GM12878 (cell line): ENCODE measurements around the gene SLC4A2. TPM values are rescaled to one million over a fixed set of nuclear protein-coding genes. Genes with fewer than 3 reads are reported as not detected.

Experiments used
- ATAC-seq: fragments of 200-7000 bp; cut with Tn5 transposase; 3 replicates; pipeline ENCODE4 v1.9.1; 2020; ENCODE audit warnings: mild to moderate bottlenecking, moderate library complexity
- BruUV-seq: library from RNA; stranded (reverse); fragments of 400-500 nt; replicated peaks from 2 replicates; lab custom pipeline; 2021; lab: Mats Ljungman, UMichigan
- CTCF ChIA-PET: fragments of 300-600 bp; sonication (Branson Sonifier 250); formaldehyde crosslinking; extraction: SDS; loops from one replicate; lab custom pipeline; 2021; ENCODE audit warnings: inconsistent platforms; lab: Yijun Ruan, JAX
- POLR2A ChIA-PET: fragments of 350-600 bp; formaldehyde crosslinking; extraction: SDS; loops from one replicate; lab custom pipeline; 2021; ENCODE audit warnings: inconsistent platforms; lab: Charles Lee
- RAD21 ChIA-PET: fragments of 300-600 bp; sonication (Branson Sonifier 250); formaldehyde crosslinking; loops from one replicate; lab custom pipeline; 2023; ENCODE audit warnings: antibody characterized with exemption; ENCODE audit not compliant: unreplicated experiment; lab: Charles Lee
- SMC1A ChIA-PET: fragments of 300-600 bp; sonication (Branson Sonifier 250); formaldehyde crosslinking; loops from one replicate; lab custom pipeline; 2023; ENCODE audit not compliant: unreplicated experiment, uncharacterized antibody; lab: Charles Lee
- DNase-seq: peaks from one replicate; pipeline ENCODE4 v3.0.0-alpha.2; 2011; ENCODE audit warnings: low read depth, low spot score
- FAIRE-seq: peaks from 3 replicates; lab custom pipeline; 2011; peaks lifted over from hg19 to GRCh38; lab: Jason Lieb, UNC
- H2AFZ ChIP-seq: 2 replicates; pipeline ENCODE4 v1.6.0; 2011; ENCODE audit warnings: low read depth, low read length, control low read depth; ENCODE audit not compliant: control insufficient read depth
- H3K27ac ChIP-seq: 2 replicates; pipeline ENCODE4 v1.5.1; 2011; ENCODE audit warnings: control low read depth; ENCODE audit not compliant: control insufficient read depth, insufficient read depth
- H3K27me3 ChIP-seq, 2 experiments: replicated peaks in 1 of 2; 2 replicates each; pipeline versions ENCODE4 v1.6.0 to v1.6.1; 2011; ENCODE audit warnings: low read length in 1 of 2; ENCODE audit not compliant: control insufficient read depth in 2 of 2, insufficient read depth in 2 of 2
- H3K36me3 ChIP-seq, 2 experiments: 2 replicates each; pipeline ENCODE4 v1.5.1; 2011; ENCODE audit warnings: low read length in 1 of 2; ENCODE audit not compliant: control insufficient read depth in 2 of 2, insufficient read depth in 2 of 2
- H3K4me1 ChIP-seq: 2 replicates; pipeline ENCODE4 v1.6.1; 2011; ENCODE audit warnings: mild to moderate bottlenecking, low read length, moderate library complexity, mixed read lengths; ENCODE audit not compliant: control insufficient read depth, insufficient read depth
- H3K4me2 ChIP-seq: 2 replicates; pipeline ENCODE4 v1.6.0; 2011; ENCODE audit warnings: control low read depth; ENCODE audit not compliant: control insufficient read depth, insufficient read depth
- H3K4me3 ChIP-seq: fragments of 200-600 bp; sonication (generic); 2 replicates; pipeline ENCODE4 v1.5.1; 2016
- H3K79me2 ChIP-seq: 2 replicates; pipeline ENCODE4 v1.6.0; 2011; ENCODE audit warnings: low read length; ENCODE audit not compliant: control insufficient read depth, insufficient read depth
- H3K9ac ChIP-seq: 2 replicates; pipeline ENCODE4 v1.8.0; 2011; ENCODE audit warnings: low read length, control low read depth, mixed read lengths; ENCODE audit not compliant: control insufficient read depth, insufficient read depth
- H3K9me3 ChIP-seq: replicated peaks from 3 replicates; pipeline ENCODE4 v1.5.1; 2011; ENCODE audit warnings: mild to moderate bottlenecking, low read length; ENCODE audit not compliant: control insufficient read depth, insufficient read depth
- H4K20me1 ChIP-seq: 2 replicates; pipeline ENCODE4 v1.6.0; 2011; ENCODE audit not compliant: control insufficient read depth, insufficient read depth
- ASH2L ChIP-seq: fragments of 300-600, 200-600 bp; sonication (generic); IDR thresholded peaks from 2 replicates; pipeline ENCODE4 v1.6.1; 2017; ENCODE audit warnings: low read depth, mild to moderate bottlenecking, borderline replicate concordance
- CBX3 ChIP-seq: fragments of 200-600 bp; sonication (generic); IDR thresholded peaks from 2 replicates; pipeline ENCODE4 v1.6.1; 2016; ENCODE audit warnings: low read depth, borderline replicate concordance
- CEBPB ChIP-seq, 2 experiments: fragments of 150-350 bp in 1 of 2; IDR thresholded peaks; 2 replicates each; pipeline ENCODE4 v1.6.1; 2012 to 2014; ENCODE audit warnings: low read depth in 2 of 2, low read length in 2 of 2, borderline replicate concordance in 1 of 2, inconsistent platforms in 1 of 2
- PML ChIP-seq: IDR thresholded peaks from 2 replicates; pipeline ENCODE4 v1.6.1; 2012; ENCODE audit warnings: low read length, inconsistent platforms
- POLR2A ChIP-seq: IDR thresholded peaks from 2 replicates; pipeline ENCODE4 v1.6.1; 2011; ENCODE audit warnings: low read depth, mild to moderate bottlenecking, low read length
- YY1 ChIP-seq: IDR thresholded peaks from 2 replicates; pipeline ENCODE4 v1.6.1; 2011; ENCODE audit warnings: low read depth, mild to moderate bottlenecking, low read length
- WGBS: methylation state at CpG from one replicate; pipeline ENCODE4 v1.1.6; 2016; ENCODE audit warnings: low lambda C conversion rate; ENCODE audit not compliant: insufficient replicate concordance, insufficient coverage; ENCODE audit errors: missing lambda C conversion rate; 5-methylcytosine and 5-hydroxymethylcytosine counted together
- in situ Hi-C: fragments of 300-500 bp; cut with MboI; formaldehyde crosslinking; loops from 9 replicates; pipeline ENCODE4 v1.14.3; 2018; ENCODE audit warnings: mixed read lengths
- intact Hi-C: fragments of 100-400 bp; cut with micrococcal nuclease; formaldehyde crosslinking; loops from one replicate; pipeline ENCODE4 v1.14.2; 2022; ENCODE audit not compliant: unreplicated experiment
- polyA plus RNA-seq, 11 experiments: library from polyadenylated mRNA; depleted of rRNA in 4 of 11; unstranded in 6 of 11; stranded (reverse) in 5 of 11; fragments of >200 nt; fragmentation: Nextera tagmentation in 4 of 11; fragmentation: Illumina TruSeq in 1 of 11; extraction: Ambion mirVana in 4 of 11; extraction: Trizol in 1 of 11; gene quantifications; 1 replicate in 1 of 11; 2 replicates in 10 of 11; pipeline versions ENCODE4 v1.2.1 to v1.2.3, GENCODE V29; 2011 to 2016; ENCODE audit warnings: inconsistent platforms in 2 of 11, missing spikeins in 2 of 11, low read depth in 1 of 11
- total RNA-seq, 4 experiments: library from RNA; depleted of rRNA in 3 of 4; stranded (reverse); fragments of >200 nt in 3 of 4; fragmentation: Illumina TruSeq in 1 of 4; extraction: Trizol in 1 of 4; gene quantifications; 2 replicates each; pipeline versions ENCODE4 v1.2.1 to v1.2.3, GENCODE V29; 2013 to 2021
- TF ChIP-seq, protein P1 (sequence below): fragments of 450-650 bp; formaldehyde crosslinking; IDR thresholded peaks from 2 replicates; pipeline ENCODE4 v1.5.0; 2022; ENCODE audit warnings: mild to moderate bottlenecking, missing genetic modification characterization

Gene SLC4A2
- total and polyA plus RNA-seq, 10 of the 15 experiments (the other 5 are each of a cell fraction or from before 2014, with no cell fraction given), result 2.7 to 78.6 (median 30.1) TPM

DNA sequence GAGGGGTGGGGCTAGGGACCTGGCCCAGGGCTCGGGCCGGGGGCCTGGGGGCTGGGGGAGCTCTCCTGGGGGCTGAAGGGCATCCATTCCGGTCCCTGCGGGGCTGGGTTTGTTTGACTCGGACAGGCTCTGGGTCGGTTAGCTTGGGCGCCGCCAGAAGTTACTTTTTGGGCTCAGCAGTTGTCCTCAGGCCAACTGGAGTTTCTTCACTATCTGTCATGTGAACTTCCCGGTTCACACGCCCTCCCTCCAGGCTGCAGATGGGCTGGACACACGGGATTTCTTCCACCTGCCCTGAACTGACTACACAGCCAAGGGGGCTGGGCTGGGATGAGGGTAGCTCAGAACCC lies 3.8 kb downstream of the SLC4A2 start:
- peaks cover 9 to 12% of the 10 kb centered on the region in 2 experiments; a peak in 3 of 4 replicates for H3K36me3 ChIP-seq
- RAD21 ChIA-PET, result no interaction called here
- no peak for ATAC-seq
- no peak overlapping the region for H3K4me3 ChIP-seq
- H3K4me1 ChIP-seq, result peaks cover 15% of the 10 kb centered on the region
- no TSS peak for BruUV-seq
- DNase-seq, result no peak
- H4K20me1 ChIP-seq, result no peaks in the 10 kb centered on the region
- CTCF ChIA-PET, result interaction anchor here (0.6 kb wide), 1 partner anchor 1408 kb away, joined by 3 read pairs; no protein-coding TSS in a partner anchor
- no peak overlapping the region for H3K4me2 ChIP-seq
- no peak overlapping the region for H3K9ac ChIP-seq
- H3K27me3 ChIP-seq, result no peaks in the 10 kb centered on the region
- no peaks in the 10 kb centered on the region for H3K9me3 ChIP-seq
- H3K79me2 ChIP-seq, result peaks cover 19% of the 10 kb centered on the region
- in situ Hi-C loops, result no loop called here
- no peak overlapping the region for H2AFZ ChIP-seq
- POLR2A ChIA-PET, result no interaction called here
- 100% methylated on average over 8 of the region's 11 CpGs for WGBS
- SMC1A ChIA-PET, result no interaction called here
- intact Hi-C loops, result no loop called here
- H3K27ac ChIP-seq, result no peak overlapping the region
- no peak for FAIRE-seq
- no peak for TF ChIP-seq PML

DNA sequence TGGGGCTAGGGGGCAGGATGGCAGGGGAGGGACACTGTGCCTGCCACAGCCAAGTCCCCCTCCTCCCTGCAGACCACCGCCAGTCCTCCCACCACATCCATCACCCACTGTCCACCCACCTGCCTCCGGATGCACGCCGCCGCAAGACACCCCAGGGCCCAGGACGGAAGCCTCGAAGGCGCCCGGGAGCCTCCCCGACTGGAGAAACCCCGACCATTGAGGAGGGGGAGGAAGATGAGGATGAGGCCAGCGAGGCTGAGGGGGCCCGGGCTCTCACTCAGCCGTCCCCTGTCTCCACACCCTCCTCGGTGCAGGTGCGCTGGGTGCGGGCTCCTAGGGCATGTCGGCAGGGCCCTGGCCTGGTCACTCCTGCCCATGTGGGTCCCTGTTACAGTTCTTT lies 5.1 kb downstream of the SLC4A2 start:
- Histone ChIP-seq H3K27ac (no peak overlapping the region), H3K9ac (no peak overlapping the region), H3K9me3 (no peaks in the 10 kb centered on the region), H3K4me3 (no peak overlapping the region), H3K4me1 (peaks cover 7% of the 10 kb centered on the region), H3K4me2 (no peak overlapping the region), H3K36me3 (peaks cover 9 to 12% of the 10 kb centered on the region in 2 experiments; a peak in 3 of 4 replicates), H4K20me1 (no peaks in the 10 kb centered on the region), H3K27me3 (no peaks in the 10 kb centered on the region), H3K79me2 (peaks cover 19% of the 10 kb centered on the region), H2AFZ (no peak overlapping the region)
- intact Hi-C loops (no loop called here), in situ Hi-C loops (no loop called here)
- POLR2A ChIA-PET, result no interaction called here
- FAIRE-seq, result no peak
- BruUV-seq, result no TSS peak
- SMC1A ChIA-PET, result no interaction called here
- CTCF ChIA-PET, result no interaction called here
- RAD21 ChIA-PET, result no interaction called here
- ATAC-seq, result no peak
- DNase-seq, result no peak
- WGBS, result 98% methylated on average over 18 of the region's 18 CpGs
- TF ChIP-seq YY1 (no peak), CEBPB (IDR thresholded peaks at IDR 0.05; ENCODE audit: borderline replicate concordance in 1 of 2, low read depth in 2 of 2, low read length in 2 of 2) (no peak), ASH2L (no peak), CBX3 (no peak), POLR2A (no peak)
- TF ChIP-seq, protein P1, sequence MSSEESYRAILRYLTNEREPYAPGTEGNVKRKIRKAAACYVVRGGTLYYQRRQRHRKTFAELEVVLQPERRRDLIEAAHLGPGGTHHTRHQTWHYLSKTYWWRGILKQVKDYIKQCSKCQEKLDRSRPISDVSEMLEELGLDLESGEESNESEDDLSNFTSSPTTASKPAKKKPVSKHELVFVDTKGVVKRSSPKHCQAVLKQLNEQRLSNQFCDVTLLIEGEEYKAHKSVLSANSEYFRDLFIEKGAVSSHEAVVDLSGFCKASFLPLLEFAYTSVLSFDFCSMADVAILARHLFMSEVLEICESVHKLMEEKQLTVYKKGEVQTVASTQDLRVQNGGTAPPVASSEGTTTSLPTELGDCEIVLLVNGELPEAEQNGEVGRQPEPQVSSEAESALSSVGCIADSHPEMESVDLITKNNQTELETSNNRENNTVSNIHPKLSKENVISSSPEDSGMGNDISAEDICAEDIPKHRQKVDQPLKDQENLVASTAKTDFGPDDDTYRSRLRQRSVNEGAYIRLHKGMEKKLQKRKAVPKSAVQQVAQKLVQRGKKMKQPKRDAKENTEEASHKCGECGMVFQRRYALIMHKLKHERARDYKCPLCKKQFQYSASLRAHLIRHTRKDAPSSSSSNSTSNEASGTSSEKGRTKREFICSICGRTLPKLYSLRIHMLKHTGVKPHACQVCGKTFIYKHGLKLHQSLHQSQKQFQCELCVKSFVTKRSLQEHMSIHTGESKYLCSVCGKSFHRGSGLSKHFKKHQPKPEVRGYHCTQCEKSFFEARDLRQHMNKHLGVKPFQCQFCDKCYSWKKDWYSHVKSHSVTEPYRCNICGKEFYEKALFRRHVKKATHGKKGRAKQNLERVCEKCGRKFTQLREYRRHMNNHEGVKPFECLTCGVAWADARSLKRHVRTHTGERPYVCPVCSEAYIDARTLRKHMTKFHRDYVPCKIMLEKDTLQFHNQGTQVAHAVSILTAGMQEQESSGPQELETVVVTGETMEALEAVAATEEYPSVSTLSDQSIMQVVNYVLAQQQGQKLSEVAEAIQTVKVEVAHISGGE (CRISPR knock-in tag), result no peak
